K562 (cell line): ENCODE results near the gene ZNF200. TPM values are rescaled to one million over a fixed set of nuclear protein-coding genes. Genes with fewer than 3 reads are reported as not detected.

Source experiments
- ARID4B ChIP-seq: sonication (generic); formaldehyde crosslinking; IDR thresholded peaks from 2 replicates; pipeline ENCODE4 v1.8.0; 2022; ENCODE audit warnings: mild to moderate bottlenecking, missing genetic modification reagents
- CBX3 ChIP-seq, 2 experiments: IDR thresholded peaks; 1 replicate in 1 of 2; 2 replicates in 1 of 2; pipeline ENCODE4 v1.6.1; 2012; ENCODE audit warnings: inconsistent platforms in 2 of 2, low read length in 2 of 2, borderline replicate concordance in 1 of 2, control low read depth in 1 of 2
- ETV1 ChIP-seq: fragments of 450-650 bp; conservative IDR thresholded peaks from 2 replicates; pipeline ENCODE4 v1.6.1; 2016; ENCODE audit warnings: missing genetic modification characterization, control low read depth, low read depth, missing compliant biosample characterization
- HCFC1 ChIP-seq: IDR thresholded peaks from 2 replicates; pipeline ENCODE4 v1.6.1; 2012; ENCODE audit warnings: low read depth, low read length, improper control_type of control experiment
- HDAC8 ChIP-seq: fragments of 450-650 bp; IDR thresholded peaks from 2 replicates; pipeline ENCODE4 v1.6.1; 2016; ENCODE audit warnings: mild to moderate bottlenecking, missing genetic modification characterization, moderate library complexity, missing compliant biosample characterization
- HNRNPK ChIP-seq: fragments of 200-400 bp; formaldehyde crosslinking; IDR thresholded peaks from one replicate; pipeline ENCODE4 v1.6.1; 2018; ENCODE audit warnings: mild to moderate bottlenecking, low read depth, low read length; ENCODE audit not compliant: poor library complexity, severe bottlenecking
- KDM4B ChIP-seq, 2 experiments: fragments of 450-650 bp in 1 of 2; sonication (generic) in 1 of 2; IDR thresholded peaks; 2 replicates each; pipeline ENCODE4 v1.6.1; 2016 to 2017; ENCODE audit warnings: borderline replicate concordance in 2 of 2, antibody characterized with exemption in 1 of 2, low read depth in 1 of 2, mild to moderate bottlenecking in 1 of 2
- KDM5B ChIP-seq: fragments of 200-600 bp; sonication (generic); IDR thresholded peaks from 2 replicates; pipeline ENCODE4 v1.6.1; 2012; ENCODE audit warnings: low read depth, mild to moderate bottlenecking, moderate library complexity, low read length, control low read depth, inconsistent platforms; ENCODE audit not compliant: insufficient replicate concordance
- MCM3 ChIP-seq: fragments of 450-650 bp; IDR thresholded peaks from 2 replicates; pipeline ENCODE4 v1.6.1; 2016
- TAF1 ChIP-seq: IDR thresholded peaks from 2 replicates; pipeline ENCODE4 v1.6.1; 2011; ENCODE audit warnings: mild to moderate bottlenecking, low read length, moderate library complexity; ENCODE audit not compliant: insufficient read depth, control insufficient read depth, severe bottlenecking; ENCODE audit errors: extremely low read depth
- TCF15 ChIP-seq: fragments of 250-450 bp; sonication (Bioruptor Pico); IDR thresholded peaks from 2 replicates; pipeline ENCODE4 v1.8.0; 2022; ENCODE audit warnings: moderate library complexity, mild to moderate bottlenecking, inconsistent platforms
- UBTF ChIP-seq, 2 experiments: IDR thresholded peaks; 2 replicates each; pipeline ENCODE4 v1.6.1; 2012; ENCODE audit warnings: improper control_type of control experiment in 2 of 2, low read depth in 2 of 2, low read length in 2 of 2, borderline replicate concordance in 1 of 2
- XRCC5 ChIP-seq: fragments of 200-400 bp; formaldehyde crosslinking; IDR thresholded peaks from 2 replicates; pipeline ENCODE4 v1.6.1; 2017; ENCODE audit warnings: low read depth, mild to moderate bottlenecking, low read length
- ZNF217 ChIP-seq: sonication (generic); formaldehyde crosslinking; IDR thresholded peaks from 2 replicates; pipeline ENCODE4 v1.8.0; 2022; ENCODE audit warnings: mild to moderate bottlenecking, missing genetic modification reagents
- ZNF224 ChIP-seq: sonication (generic); formaldehyde crosslinking; IDR thresholded peaks from 2 replicates; pipeline ENCODE4 v1.8.0; 2022; ENCODE audit warnings: mild to moderate bottlenecking, missing genetic modification reagents
- ZNF24 ChIP-seq: fragments of 450-650 bp; IDR thresholded peaks from 2 replicates; pipeline ENCODE4 v1.6.1; 2016
- ZNF583 ChIP-seq: fragments of 250-450 bp; sonication (Bioruptor Pico); IDR thresholded peaks from 2 replicates; pipeline ENCODE4 v1.4.0; 2020
- ZNF639 ChIP-seq, 2 experiments: fragments of 200-800 bp in 1 of 2; sonication (Bioruptor generic) in 1 of 2; sonication (generic) in 1 of 2; formaldehyde crosslinking in 1 of 2; IDR thresholded peaks in 1 of 2; conservative IDR thresholded peaks in 1 of 2; 2 replicates each; pipeline versions ENCODE4 v1.5.0 to v1.6.1; 2016 to 2020; ENCODE audit warnings: missing compliant biosample characterization in 1 of 2, missing genetic modification characterization in 1 of 2, missing genetic modification reagents in 1 of 2
- polyA plus RNA-seq, 8 experiments: library from polyadenylated mRNA; depleted of rRNA in 4 of 8; stranded (reverse) in 5 of 8; unstranded in 3 of 8; fragments of >200 nt; fragmentation: Nextera tagmentation in 2 of 8; fragmentation: Illumina TruSeq in 1 of 8; extraction: Ambion mirVana in 2 of 8; extraction: Trizol in 1 of 8; gene quantifications; 2 replicates each; pipeline versions ENCODE4 v1.2.1 to v1.2.3, GENCODE V29; 2011 to 2014; ENCODE audit warnings: inconsistent platforms in 1 of 8, missing spikeins in 1 of 8
- total RNA-seq, 7 experiments: library from RNA; depleted of rRNA in 6 of 7; stranded (reverse); fragments of >200 nt in 6 of 7; fragmentation: Illumina TruSeq in 2 of 7; extraction: Trizol in 2 of 7; gene quantifications; 2 replicates each; pipeline versions ENCODE4 v1.2.1 to v1.2.3, GENCODE V29; 2011 to 2021; ENCODE audit warnings: low replicate concordance in 1 of 7

Gene ZNF200
- total and polyA plus RNA-seq, 9 of the 15 experiments (the other 6 are each of a cell fraction or from before 2014, with no cell fraction given) = 4.8 to 14.5 (median 9.2) TPM

GRCh38 chr16:3173892-3174617 lies 60.9 kb downstream of the ZNF200 start (continued):
- TF ChIP-seq ARID4B (CRISPR knock-in tag) (no peak), ZNF583 (CRISPR knock-in tag) (no peak), HNRNPK (no peak), ZNF217 (no peak), ZNF24 (no peak), XRCC5 (0 out of 2 replicates have a peak, but pooled peaks have one; percentile 44), ETV1 (peak; percentile 32; the same call in 1 of the 2 replicates), HCFC1 (peak; percentile 26; the same call in 1 of the 2 replicates), TAF1 (no peak), KDM4B (IDR thresholded peaks at IDR 0.05; ENCODE audit: borderline replicate concordance in 2 of 2, low read depth in 1 of 2) (no peak), ZNF639 (CRISPR knock-in tag; conservative IDR thresholded peaks at IDR 0.05 in 1 of 2, IDR thresholded peaks at IDR 0.05 in 1 of 2) (no peak), ZNF224 (CRISPR knock-in tag) (no peak), CBX3 (IDR thresholded peaks at IDR 0.05; ENCODE audit: borderline replicate concordance in 1 of 2, low read length in 2 of 2) (no peak; a peak in 1 of 3 replicates), KDM5B (no peak), TCF15 (CRISPR knock-in tag) (no peak), UBTF (IDR thresholded peaks at IDR 0.05; ENCODE audit: borderline replicate concordance in 1 of 2, low read depth in 2 of 2, low read length in 2 of 2) (0 out of 4 replicates have a peak, but pooled peaks of 1 of the 2 experiments have one; percentile 50), MCM3 (no peak), HDAC8 (no peak)
